ENCODE measurements around the gene NME5. TPM values are rescaled to one million over a fixed set of nuclear protein-coding genes. Genes with fewer than 3 reads are reported as not detected.

The NME5 gene
- polyA plus RNA-seq, 1 donor = 2.8 TPM

DNA sequence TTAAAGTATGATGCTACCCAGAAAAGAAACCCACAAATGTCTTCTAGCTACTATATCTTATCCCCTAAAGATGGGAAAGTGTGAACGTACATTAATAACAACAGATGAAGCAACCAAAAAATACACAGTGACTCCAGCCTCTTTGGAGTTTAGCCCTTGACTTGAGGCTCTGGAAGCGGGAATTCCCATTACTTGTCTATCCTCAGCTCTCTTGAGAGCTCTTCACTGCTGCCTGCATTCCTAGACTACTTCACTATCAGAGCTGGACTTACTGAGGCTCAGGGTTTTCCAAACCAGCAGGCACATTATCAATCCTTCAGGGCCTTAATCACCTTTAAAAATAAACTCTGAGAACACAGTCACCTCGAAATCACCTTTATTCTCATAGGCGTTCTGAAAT is 1.0 kb upstream of the NME5 start:
- no peak for DNase-seq

DNA sequence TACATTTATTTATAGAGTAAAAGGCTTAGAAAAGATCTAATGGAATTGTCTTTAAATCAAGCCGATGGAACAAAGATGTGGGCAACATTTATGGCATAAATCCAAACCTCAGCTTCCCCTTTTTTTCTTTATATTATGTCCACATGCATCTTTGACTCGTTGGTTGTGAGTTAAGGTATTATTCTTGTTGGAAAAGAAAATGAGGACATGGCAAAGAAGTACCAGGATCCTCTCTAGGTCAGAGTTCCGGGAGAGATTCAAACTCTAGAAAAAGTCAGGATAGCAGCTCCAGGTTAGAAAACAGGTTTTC is 508 bp upstream of the NME5 start:
- WGBS (ENCODE audit: insufficient coverage, low lambda C conversion rate) = no CpG with 5 or more reads among the region's 3 CpGs
- no peaks in the 10 kb centered on the region for H3K27me3 ChIP-seq (ENCODE audit: control insufficient read depth, insufficient read depth, low read length)
- no peaks in the 10 kb centered on the region for H3K4me1 ChIP-seq (ENCODE audit: control insufficient read depth, insufficient read depth, low read length)
- no peaks in the 10 kb centered on the region for H3K9me3 ChIP-seq (ENCODE audit: control insufficient read depth, low read depth, low read length)
- no peak overlapping the region for H3K27ac ChIP-seq (ENCODE audit: low read length)
- no peak overlapping the region for H3K4me3 ChIP-seq (ENCODE audit: low read length)
- no peak for DNase-seq
- H3K36me3 ChIP-seq (ENCODE audit: control insufficient read depth, insufficient read depth, low read length) = no peaks in the 10 kb centered on the region

More for the DNA sequence above, 1.0 kb upstream of the NME5 start:
- Histone ChIP-seq H3K4me3 (ENCODE audit: low read length) (no peak overlapping the region), H3K36me3 (ENCODE audit: control insufficient read depth, insufficient read depth, low read length) (no peaks in the 10 kb centered on the region), H3K27me3 (ENCODE audit: control insufficient read depth, insufficient read depth, low read length) (no peaks in the 10 kb centered on the region), H3K4me1 (ENCODE audit: control insufficient read depth, insufficient read depth, low read length) (no peaks in the 10 kb centered on the region), H3K9me3 (ENCODE audit: control insufficient read depth, low read depth, low read length) (no peaks in the 10 kb centered on the region), H3K27ac (ENCODE audit: low read length) (no peak overlapping the region)
- WGBS (ENCODE audit: insufficient coverage, low lambda C conversion rate) = no CpG with 5 or more reads among the region's 4 CpGs

DNA sequence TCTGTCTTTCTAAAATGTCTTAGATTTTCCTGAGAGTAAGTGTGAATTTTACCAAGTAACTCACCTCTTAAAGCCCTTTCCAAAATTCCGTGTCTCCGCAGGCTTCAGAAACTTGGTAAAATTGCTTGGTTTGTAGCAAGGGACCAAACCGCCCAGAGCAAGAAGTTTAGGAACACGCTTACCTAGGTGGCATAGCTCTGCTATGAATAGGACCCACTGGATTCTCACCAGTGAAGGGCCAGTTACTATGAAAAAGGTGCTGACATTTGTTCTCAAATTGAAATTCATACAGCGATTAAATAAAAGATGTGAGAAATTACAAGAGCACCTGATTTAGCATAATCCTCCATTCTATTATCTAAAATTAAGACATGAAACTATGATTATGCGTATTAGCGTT is 6.7 kb downstream of the NME5 start:
- Histone ChIP-seq H3K27ac (ENCODE audit: low read length) (no peak overlapping the region), H3K4me1 (ENCODE audit: control insufficient read depth, insufficient read depth, low read length) (no peaks in the 10 kb centered on the region), H3K4me3 (ENCODE audit: low read length) (no peak overlapping the region), H3K27me3 (ENCODE audit: control insufficient read depth, insufficient read depth, low read length) (no peaks in the 10 kb centered on the region), H3K36me3 (ENCODE audit: control insufficient read depth, insufficient read depth, low read length) (no peaks in the 10 kb centered on the region), H3K9me3 (ENCODE audit: control insufficient read depth, low read depth, low read length) (no peaks in the 10 kb centered on the region)
- no peak for DNase-seq
- 92% methylated on average over 3 of the region's 7 CpGs for WGBS (ENCODE audit: insufficient coverage, low lambda C conversion rate)

DNA sequence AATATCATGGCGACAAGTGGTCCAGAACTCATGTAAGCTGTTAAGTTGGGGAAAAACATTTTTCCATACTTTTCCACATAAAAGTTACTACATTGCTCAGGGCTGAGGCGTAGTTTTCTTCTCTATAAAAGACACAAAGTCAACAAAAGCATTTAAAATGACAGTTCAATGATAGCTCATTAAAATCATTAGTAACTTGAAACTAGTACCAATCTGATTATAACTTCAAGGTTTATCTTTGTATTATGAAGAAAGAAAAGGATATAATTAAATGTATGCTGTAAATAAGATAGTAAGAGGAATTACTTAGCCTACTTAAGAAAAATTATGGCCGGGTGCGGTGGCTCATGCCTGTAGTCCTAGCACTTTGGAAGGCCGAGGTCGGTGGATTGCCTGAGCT is 9.9 kb downstream of the NME5 start:
- 100% methylated on average over 1 of the region's 6 CpGs for WGBS (ENCODE audit: insufficient coverage, low lambda C conversion rate)
- Histone ChIP-seq H3K4me3 (ENCODE audit: low read length) (no peak overlapping the region), H3K4me1 (ENCODE audit: control insufficient read depth, insufficient read depth, low read length) (no peaks in the 10 kb centered on the region), H3K36me3 (ENCODE audit: control insufficient read depth, insufficient read depth, low read length) (no peaks in the 10 kb centered on the region), H3K27me3 (ENCODE audit: control insufficient read depth, insufficient read depth, low read length) (no peaks in the 10 kb centered on the region), H3K9me3 (ENCODE audit: control insufficient read depth, low read depth, low read length) (no peaks in the 10 kb centered on the region), H3K27ac (ENCODE audit: low read length) (no peak overlapping the region)
- no peak for DNase-seq

DNA sequence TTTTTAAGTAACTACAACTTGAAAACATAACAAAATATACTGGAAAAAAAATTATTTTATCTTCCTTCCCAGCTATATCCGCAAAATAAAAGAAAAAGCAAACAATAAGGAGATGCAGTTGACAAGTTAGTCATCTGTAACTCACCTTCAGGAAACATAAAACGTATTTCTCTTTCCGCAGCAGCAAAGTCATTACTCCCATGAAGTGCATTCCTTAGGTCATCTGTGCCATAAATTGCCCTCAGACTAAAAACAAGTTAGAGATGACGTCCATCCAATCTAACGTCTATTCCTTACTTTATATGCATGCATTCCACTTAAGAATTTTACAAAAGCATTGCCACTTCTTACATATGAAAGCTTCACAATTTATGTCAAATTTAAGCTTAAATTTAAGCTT is 10.9 kb downstream of the NME5 start:
- Histone ChIP-seq H3K36me3 (ENCODE audit: control insufficient read depth, insufficient read depth, low read length) (no peaks in the 10 kb centered on the region), H3K27ac (ENCODE audit: low read length) (no peak overlapping the region), H3K27me3 (ENCODE audit: control insufficient read depth, insufficient read depth, low read length) (no peaks in the 10 kb centered on the region), H3K4me3 (ENCODE audit: low read length) (no peak overlapping the region), H3K4me1 (ENCODE audit: control insufficient read depth, insufficient read depth, low read length) (no peaks in the 10 kb centered on the region), H3K9me3 (ENCODE audit: control insufficient read depth, low read depth, low read length) (no peaks in the 10 kb centered on the region)
- DNase-seq = no peak
- 69% methylated on average over 3 of the region's 5 CpGs for WGBS (ENCODE audit: insufficient coverage, low lambda C conversion rate)

DNA sequence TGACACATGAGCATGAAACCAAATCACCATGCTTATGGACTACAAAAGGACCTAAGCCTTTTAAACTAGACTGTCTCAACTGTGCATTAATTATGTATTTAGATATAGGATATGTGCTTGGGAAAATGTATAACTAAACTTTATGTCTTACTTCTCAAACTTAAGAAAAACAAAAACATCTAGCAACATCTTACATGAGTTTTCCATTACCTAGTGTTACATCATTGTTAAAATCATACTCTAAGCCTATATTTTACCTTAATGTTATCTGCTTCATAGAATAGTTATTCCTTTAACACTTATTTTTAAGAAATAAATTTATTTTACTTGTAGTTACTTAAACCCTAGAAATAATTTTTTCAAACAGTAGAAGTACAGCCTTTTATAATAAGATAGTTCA is 24.0 kb downstream of the NME5 start:
- DNase-seq = no peak
- Histone ChIP-seq H3K27me3 (ENCODE audit: control insufficient read depth, insufficient read depth, low read length) (no peaks in the 10 kb centered on the region), H3K4me3 (ENCODE audit: low read length) (no peak overlapping the region), H3K9me3 (ENCODE audit: control insufficient read depth, low read depth, low read length) (no peaks in the 10 kb centered on the region), H3K4me1 (ENCODE audit: control insufficient read depth, insufficient read depth, low read length) (no peaks in the 10 kb centered on the region), H3K36me3 (ENCODE audit: control insufficient read depth, insufficient read depth, low read length) (no peaks in the 10 kb centered on the region), H3K27ac (ENCODE audit: low read length) (no peak overlapping the region)

DNA sequence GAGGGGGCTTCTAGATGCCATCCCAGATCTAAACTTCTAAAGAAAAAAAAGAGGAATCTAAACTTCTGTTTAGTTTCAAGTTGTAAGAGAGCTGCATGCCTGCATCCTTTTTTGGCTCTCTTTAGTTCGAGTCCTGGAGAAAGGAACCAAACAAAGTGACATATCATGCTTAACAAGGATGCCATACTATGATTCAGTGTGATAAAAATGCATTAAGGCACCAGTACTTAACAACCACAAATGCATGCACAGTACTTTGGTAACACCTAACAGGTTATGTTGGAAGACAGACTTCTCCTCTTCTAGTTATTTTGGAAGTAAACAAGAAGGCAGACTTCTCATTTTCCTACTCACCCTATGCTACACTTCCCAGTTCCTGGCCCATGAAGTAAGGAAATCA is 27.3 kb downstream of the NME5 start:
- Histone ChIP-seq H3K36me3 (ENCODE audit: control insufficient read depth, insufficient read depth, low read length) (no peaks in the 10 kb centered on the region), H3K4me3 (ENCODE audit: low read length) (no peak overlapping the region), H3K4me1 (ENCODE audit: control insufficient read depth, insufficient read depth, low read length) (no peaks in the 10 kb centered on the region), H3K27ac (ENCODE audit: low read length) (no peak overlapping the region), H3K27me3 (ENCODE audit: control insufficient read depth, insufficient read depth, low read length) (no peaks in the 10 kb centered on the region), H3K9me3 (ENCODE audit: control insufficient read depth, low read depth, low read length) (no peaks in the 10 kb centered on the region)
- no peak for DNase-seq
- WGBS (ENCODE audit: insufficient coverage, low lambda C conversion rate) = no CpG with 5 or more reads among the region's 1 CpG

DNA sequence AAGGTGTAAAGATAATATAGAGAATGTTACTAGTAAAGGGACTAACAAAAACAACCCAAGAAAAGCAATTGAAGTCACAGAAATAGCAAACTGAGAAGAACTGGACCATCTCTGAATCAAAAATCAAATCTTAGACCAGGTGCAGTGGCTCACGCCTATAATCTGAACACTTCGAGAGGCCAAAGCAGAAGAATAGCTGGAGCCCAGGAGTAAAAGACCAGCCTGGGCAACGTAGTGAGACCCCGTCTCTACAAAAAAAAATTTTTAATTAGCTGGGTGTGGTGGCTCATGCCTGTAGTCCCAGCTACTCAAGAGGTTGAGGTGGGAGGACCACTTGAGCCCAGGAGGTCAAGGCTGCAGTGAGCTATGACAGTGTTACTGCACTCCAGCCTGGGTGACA is 28.0 kb downstream of the NME5 start:
- Histone ChIP-seq H3K27me3 (ENCODE audit: control insufficient read depth, insufficient read depth, low read length) (no peaks in the 10 kb centered on the region), H3K4me3 (ENCODE audit: low read length) (no peak overlapping the region), H3K9me3 (ENCODE audit: control insufficient read depth, low read depth, low read length) (no peaks in the 10 kb centered on the region), H3K36me3 (ENCODE audit: control insufficient read depth, insufficient read depth, low read length) (no peaks in the 10 kb centered on the region), H3K4me1 (ENCODE audit: control insufficient read depth, insufficient read depth, low read length) (no peaks in the 10 kb centered on the region), H3K27ac (ENCODE audit: low read length) (no peak overlapping the region)
- no peak for DNase-seq
- no CpG with 5 or more reads among the region's 4 CpGs for WGBS (ENCODE audit: insufficient coverage, low lambda C conversion rate)

DNA sequence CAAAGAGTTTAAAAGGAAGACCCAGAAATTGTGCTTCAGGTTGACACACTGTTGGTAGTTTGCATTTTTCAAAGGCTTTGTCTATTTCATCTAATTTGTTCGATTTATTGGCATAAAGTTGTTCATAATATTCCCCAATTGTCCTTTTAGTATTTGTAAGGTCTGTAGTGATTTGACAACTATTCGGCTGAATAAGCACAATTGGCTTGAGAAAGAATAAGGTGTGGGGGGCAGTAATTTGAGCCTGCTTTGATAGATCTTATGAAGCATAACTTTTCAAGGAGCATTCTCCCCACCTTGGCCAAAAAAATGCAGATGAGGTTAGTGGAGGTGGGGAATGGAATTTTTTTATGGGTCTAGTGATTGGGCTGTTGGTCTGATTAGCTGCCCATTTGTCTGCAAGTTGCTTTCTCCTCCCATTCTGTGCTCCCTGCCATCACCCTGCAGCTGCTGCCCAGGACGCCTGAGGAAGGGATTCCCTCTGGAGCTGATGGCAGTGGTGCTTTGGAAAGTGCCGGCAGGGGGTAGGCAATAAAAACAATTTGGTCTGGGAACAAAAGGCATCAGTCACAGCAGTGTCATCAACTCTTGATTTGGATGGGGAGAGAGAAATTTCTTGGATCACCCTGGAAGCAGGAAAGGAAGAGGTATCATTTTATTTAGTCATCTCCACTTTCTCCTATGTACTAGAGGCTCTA is 28.8 kb downstream of the NME5 start:
- WGBS (ENCODE audit: insufficient coverage, low lambda C conversion rate) = 100% methylated on average over 2 of the region's 4 CpGs
- Histone ChIP-seq H3K36me3 (ENCODE audit: control insufficient read depth, insufficient read depth, low read length) (no peaks in the 10 kb centered on the region), H3K9me3 (ENCODE audit: control insufficient read depth, low read depth, low read length) (no peaks in the 10 kb centered on the region), H3K27me3 (ENCODE audit: control insufficient read depth, insufficient read depth, low read length) (no peaks in the 10 kb centered on the region), H3K27ac (ENCODE audit: low read length) (no peak overlapping the region), H3K4me1 (ENCODE audit: control insufficient read depth, insufficient read depth, low read length) (no peaks in the 10 kb centered on the region), H3K4me3 (ENCODE audit: low read length) (no peak overlapping the region)
- no peak for DNase-seq

DNA sequence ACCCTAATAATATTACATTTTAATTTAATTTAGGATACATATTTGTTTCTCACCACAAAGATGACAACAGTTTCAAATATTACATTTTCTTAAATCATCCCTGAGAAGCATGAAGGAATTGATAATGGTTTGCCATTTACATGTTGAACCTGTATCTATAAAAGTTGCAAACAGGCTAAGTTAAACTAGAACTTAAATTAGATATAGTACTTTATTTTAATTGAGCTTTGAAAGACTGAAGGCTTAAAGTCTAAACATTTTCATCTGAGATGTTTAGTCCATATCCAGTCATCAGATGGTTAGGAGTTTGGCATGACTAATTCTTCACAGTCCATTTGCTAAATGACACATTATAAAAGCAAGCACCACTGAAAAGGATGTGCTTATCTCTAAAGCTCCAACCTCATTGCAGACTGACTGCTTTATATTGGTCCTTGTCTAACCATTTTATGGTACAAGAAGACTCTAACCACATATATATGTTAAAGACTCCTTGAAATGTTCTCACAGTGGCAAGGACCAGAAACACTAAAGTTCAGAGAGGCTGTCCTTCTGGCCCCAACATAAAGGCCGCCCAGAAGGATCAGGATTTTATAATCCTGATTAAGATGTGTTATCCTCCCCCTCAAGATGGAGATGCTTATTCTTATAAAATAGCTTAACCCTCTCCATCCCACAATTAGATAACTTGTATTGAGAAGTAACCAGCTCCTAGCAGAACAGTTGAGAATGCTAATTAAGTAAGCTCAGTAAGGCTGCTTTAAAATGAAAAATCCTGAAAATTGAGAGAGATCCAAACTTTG is 29.6 kb downstream of the NME5 start:
- no peak for DNase-seq
- Histone ChIP-seq H3K27ac (ENCODE audit: low read length) (no peak overlapping the region), H3K36me3 (ENCODE audit: control insufficient read depth, insufficient read depth, low read length) (no peaks in the 10 kb centered on the region), H3K4me3 (ENCODE audit: low read length) (no peak overlapping the region), H3K9me3 (ENCODE audit: control insufficient read depth, low read depth, low read length) (no peaks in the 10 kb centered on the region), H3K27me3 (ENCODE audit: control insufficient read depth, insufficient read depth, low read length) (no peaks in the 10 kb centered on the region), H3K4me1 (ENCODE audit: control insufficient read depth, insufficient read depth, low read length) (no peaks in the 10 kb centered on the region)
- WGBS (ENCODE audit: insufficient coverage, low lambda C conversion rate) = no CpG with 5 or more reads among the region's 1 CpG

DNA sequence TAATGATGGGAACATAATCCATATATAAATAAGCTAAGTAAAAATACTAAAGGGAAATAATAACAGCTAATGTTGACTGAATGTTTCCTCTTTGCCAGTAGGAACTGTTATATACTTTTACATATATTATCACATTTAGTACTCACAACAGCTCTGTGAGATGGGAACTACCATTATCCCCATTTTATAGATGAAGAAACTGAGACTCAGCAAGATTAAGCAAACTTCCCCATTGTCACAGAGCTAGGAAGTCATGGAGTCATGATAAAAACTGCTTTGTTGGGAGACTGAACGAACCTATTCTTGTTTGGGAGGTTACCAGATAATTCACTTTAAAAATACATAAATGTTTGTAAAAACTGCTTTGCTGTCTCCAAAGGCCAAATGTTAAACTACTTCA is 32.0 kb downstream of the NME5 start:
- H3K36me3 ChIP-seq (ENCODE audit: control insufficient read depth, insufficient read depth, low read length) = no peaks in the 10 kb centered on the region
- no peaks in the 10 kb centered on the region for H3K27me3 ChIP-seq (ENCODE audit: control insufficient read depth, insufficient read depth, low read length)
- WGBS (ENCODE audit: insufficient coverage, low lambda C conversion rate) = no CpG with 5 or more reads among the region's 1 CpG
- no peak overlapping the region for H3K27ac ChIP-seq (ENCODE audit: low read length)
- H3K4me3 ChIP-seq (ENCODE audit: low read length) = no peak overlapping the region
- H3K4me1 ChIP-seq (ENCODE audit: control insufficient read depth, insufficient read depth, low read length) = peaks cover 4% of the 10 kb centered on the region
- H3K9me3 ChIP-seq (ENCODE audit: control insufficient read depth, low read depth, low read length) = no peaks in the 10 kb centered on the region
- DNase-seq = no peak
